ENCODE results near the gene GABRB2. TPM values are rescaled to one million over a fixed set of nuclear protein-coding genes. Genes with fewer than 3 reads are reported as not detected.

The GABRB2 gene
- total RNA-seq, 1 experiment from 2014 or later, result not detected

- ChIA-PET POLR2A (no interaction called here), CTCF (no interaction called here), RAD21 (ENCODE audit: low non-redundant PET in 1 of 2, low total read pairs in 2 of 2, uncharacterized antibody in 2 of 2, unreplicated experiment in 2 of 2) (no interaction called here)
- no peak for ATAC-seq
- Histone ChIP-seq H3K4me2 (ENCODE audit: low read length) (no peak overlapping the region), H3K27me3 (ENCODE audit: insufficient read depth, low read length) (no peaks in the 10 kb centered on the region), H3K4me3 (replicated peaks in 1 of 2; ENCODE audit: low read depth in 1 of 2, low read length in 2 of 2) (no peak overlapping the region), H3K9me2 (ENCODE audit: insufficient read depth) (no peaks in the 10 kb centered on the region), H3K4me1 (ENCODE audit: control insufficient read depth in 1 of 2, insufficient read depth in 2 of 2, low read length in 2 of 2) (no peaks in the 10 kb centered on the region), H3K9me3 (ENCODE audit: control insufficient read depth in 1 of 2, insufficient read depth in 1 of 2, low read depth in 1 of 2, low read length in 2 of 2) (peaks cover 0 to 5% of the 10 kb centered on the region in 2 experiments; a peak in 2 of 4 replicates), H3K9ac (ENCODE audit: low read length) (no peak overlapping the region), H3K79me2 (ENCODE audit: insufficient read depth, low read length) (no peaks in the 10 kb centered on the region), H2AFZ (ENCODE audit: low read depth, low read length, poor library complexity, severe bottlenecking) (no peak overlapping the region), H3K36me3 (ENCODE audit: control insufficient read depth in 1 of 2, insufficient read depth in 2 of 2, low read length in 2 of 2) (no peaks in the 10 kb centered on the region), H3K27ac (ENCODE audit: low read depth, low read length) (no peak overlapping the region), H4K20me1 (ENCODE audit: insufficient read depth) (no peaks in the 10 kb centered on the region)
- no TSS peak for BruUV-seq (replicated peaks)
- no peak for TF ChIP-seq SIN3A (IDR thresholded peaks at IDR 0.05; ENCODE audit: low read depth)
- no peak for TF ChIP-seq EZH2 (IDR thresholded peaks at IDR 0.05)
- no peak for TF ChIP-seq EGR1 (IDR thresholded peaks at IDR 0.05; ENCODE audit: low read depth)
- no peak for TF ChIP-seq POLR2A (IDR thresholded peaks at IDR 0.05; ENCODE audit: borderline replicate concordance, extremely low read depth, insufficient read depth, insufficient read length)
- TF ChIP-seq SRF (IDR thresholded peaks at IDR 0.05; ENCODE audit: low read depth), result no peak
- TF ChIP-seq ELF1 (IDR thresholded peaks at IDR 0.05; ENCODE audit: borderline replicate concordance, low read depth), result no peak
- no peak for TF ChIP-seq REST (IDR thresholded peaks at IDR 0.05; ENCODE audit: low read depth)
- DNase-seq (ENCODE audit: low read depth, low spot score), result no peak
- intact Hi-C loops (cut with micrococcal nuclease), result no loop called here
Measured at GRCh38 chr5:161311965-161312364, 234.6 kb downstream of the GABRB2 start.

DNA sequence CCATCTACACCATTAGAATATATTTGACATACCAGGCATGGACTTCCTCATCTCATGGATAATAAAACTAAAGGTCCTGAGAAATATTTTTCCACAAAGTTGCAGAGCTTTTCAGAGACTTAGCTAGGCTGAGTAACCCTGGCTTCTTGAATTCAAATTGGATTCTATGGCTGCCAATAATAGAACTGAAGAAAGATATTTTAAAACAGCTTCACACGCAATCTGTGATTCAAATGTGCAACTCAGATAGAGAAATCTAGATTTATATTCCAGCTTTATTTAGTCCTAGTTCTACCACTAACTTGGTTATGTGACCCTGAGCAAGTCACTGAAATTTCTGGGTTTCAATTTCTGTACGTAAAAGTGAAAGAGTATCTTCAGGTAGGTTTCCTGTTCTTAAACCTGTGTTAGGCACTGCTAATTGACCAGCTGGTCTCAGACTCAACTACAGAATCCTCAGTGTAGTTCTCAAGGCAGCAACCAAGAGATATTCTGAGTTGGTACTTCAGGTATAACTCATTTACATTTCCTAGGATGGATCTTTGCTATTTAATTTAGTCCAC lies 235.3 kb downstream of the GABRB2 start:
- Histone ChIP-seq H3K9ac (ENCODE audit: low read length) (no peak overlapping the region), H3K36me3 (ENCODE audit: control insufficient read depth in 1 of 2, insufficient read depth in 2 of 2, low read length in 2 of 2) (no peaks in the 10 kb centered on the region), H4K20me1 (ENCODE audit: insufficient read depth) (no peaks in the 10 kb centered on the region), H3K4me3 (replicated peaks in 1 of 2; ENCODE audit: low read depth in 1 of 2, low read length in 2 of 2) (no peak overlapping the region), H3K79me2 (ENCODE audit: insufficient read depth, low read length) (no peaks in the 10 kb centered on the region), H3K9me2 (ENCODE audit: insufficient read depth) (no peaks in the 10 kb centered on the region), H3K9me3 (ENCODE audit: control insufficient read depth in 1 of 2, insufficient read depth in 1 of 2, low read depth in 1 of 2, low read length in 2 of 2) (peaks cover 0 to 5% of the 10 kb centered on the region in 2 experiments; a peak in 2 of 4 replicates), H3K27ac (ENCODE audit: low read depth, low read length) (no peak overlapping the region), H2AFZ (ENCODE audit: low read depth, low read length, poor library complexity, severe bottlenecking) (no peak overlapping the region), H3K27me3 (ENCODE audit: insufficient read depth, low read length) (no peaks in the 10 kb centered on the region), H3K4me2 (ENCODE audit: low read length) (no peak overlapping the region), H3K4me1 (ENCODE audit: control insufficient read depth in 1 of 2, insufficient read depth in 2 of 2, low read length in 2 of 2) (no peaks in the 10 kb centered on the region)
- CTCF ChIA-PET, result no interaction called here
- RAD21 ChIA-PET (ENCODE audit: low non-redundant PET in 1 of 2, low total read pairs in 2 of 2, uncharacterized antibody in 2 of 2, unreplicated experiment in 2 of 2), result no interaction called here
- TF ChIP-seq FOSL1 (IDR thresholded peaks at IDR 0.05; ENCODE audit: low read depth) (no peak), SRF (IDR thresholded peaks at IDR 0.05; ENCODE audit: low read depth) (no peak), CBX3 (IDR thresholded peaks at IDR 0.05; ENCODE audit: low read depth) (no peak), ZNF274 (IDR thresholded peaks at IDR 0.05; ENCODE audit: low read depth, low read length) (no peak), ATF3 (IDR thresholded peaks at IDR 0.05) (no peak), YY1 (IDR thresholded peaks at IDR 0.05; ENCODE audit: extremely low read depth, insufficient replicate concordance, low read depth, low read length) (no peak), CEBPB (IDR thresholded peaks at IDR 0.05; ENCODE audit: low read depth) (no peak), POLR2A (IDR thresholded peaks at IDR 0.05; ENCODE audit: borderline replicate concordance, extremely low read depth, insufficient read depth, insufficient read length) (no peak), POLR2AphosphoS5 (IDR thresholded peaks at IDR 0.05; ENCODE audit: low read depth, low read length) (no peak), ELF1 (IDR thresholded peaks at IDR 0.05; ENCODE audit: borderline replicate concordance, low read depth) (no peak), EZH2phosphoT487 (IDR thresholded peaks at IDR 0.05; ENCODE audit: borderline replicate concordance) (no peak)
- TF ChIP-seq, protein P1, sequence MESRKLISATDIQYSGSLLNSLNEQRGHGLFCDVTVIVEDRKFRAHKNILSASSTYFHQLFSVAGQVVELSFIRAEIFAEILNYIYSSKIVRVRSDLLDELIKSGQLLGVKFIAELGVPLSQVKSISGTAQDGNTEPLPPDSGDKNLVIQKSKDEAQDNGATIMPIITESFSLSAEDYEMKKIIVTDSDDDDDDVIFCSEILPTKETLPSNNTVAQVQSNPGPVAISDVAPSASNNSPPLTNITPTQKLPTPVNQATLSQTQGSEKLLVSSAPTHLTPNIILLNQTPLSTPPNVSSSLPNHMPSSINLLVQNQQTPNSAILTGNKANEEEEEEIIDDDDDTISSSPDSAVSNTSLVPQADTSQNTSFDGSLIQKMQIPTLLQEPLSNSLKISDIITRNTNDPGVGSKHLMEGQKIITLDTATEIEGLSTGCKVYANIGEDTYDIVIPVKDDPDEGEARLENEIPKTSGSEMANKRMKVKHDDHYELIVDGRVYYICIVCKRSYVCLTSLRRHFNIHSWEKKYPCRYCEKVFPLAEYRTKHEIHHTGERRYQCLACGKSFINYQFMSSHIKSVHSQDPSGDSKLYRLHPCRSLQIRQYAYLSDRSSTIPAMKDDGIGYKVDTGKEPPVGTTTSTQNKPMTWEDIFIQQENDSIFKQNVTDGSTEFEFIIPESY (IDR thresholded peaks at IDR 0.05; ENCODE audit: extremely low read depth, insufficient replicate concordance, low read length), result no peak
- intact Hi-C loops (cut with micrococcal nuclease), result no loop called here
- DNase-seq (ENCODE audit: low read depth, low spot score) (no peak), ATAC-seq (no peak)
- POLR2A ChIA-PET, result no interaction called here
- BruUV-seq (replicated peaks), result no TSS peak
